ENCODE measurements around the gene GNAI2.
A peak's percentile ranks its signal among the peaks of the same experiment; 100 is the strongest.
"Not testable (repeated sequence)": the region's sequence is repeated elsewhere in the genome, so short reads cannot be mapped to it uniquely, and the experiment has no call there.

GNAI2 gene

DNA sequence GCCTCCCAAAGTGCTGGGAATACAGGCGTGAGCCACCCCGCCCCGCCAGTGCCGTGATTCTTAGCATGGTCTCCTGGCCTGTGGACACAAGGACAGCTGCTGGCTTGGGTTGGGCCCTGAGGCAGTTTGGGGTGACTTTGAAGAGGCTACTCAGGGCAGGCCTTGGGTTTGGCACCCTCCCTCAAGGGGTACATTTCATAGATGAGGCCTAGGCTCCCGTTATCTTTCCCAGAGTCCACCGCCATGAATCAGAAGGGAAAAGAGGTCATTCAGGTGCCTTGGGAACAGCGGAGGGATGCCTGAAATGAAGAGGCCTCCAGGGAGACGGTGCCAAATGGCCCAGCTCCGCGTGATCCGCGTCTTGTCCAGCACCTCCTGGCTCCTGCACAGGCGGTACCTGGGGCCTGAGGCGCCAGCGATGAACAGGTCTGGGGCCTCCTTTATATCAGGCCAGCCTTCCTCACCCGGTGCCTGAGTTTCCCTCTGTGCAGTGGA is 9.3 kb downstream of the GNAI2 start:
- DNase-seq (ENCODE audit: low read depth) = no peak

DNA sequence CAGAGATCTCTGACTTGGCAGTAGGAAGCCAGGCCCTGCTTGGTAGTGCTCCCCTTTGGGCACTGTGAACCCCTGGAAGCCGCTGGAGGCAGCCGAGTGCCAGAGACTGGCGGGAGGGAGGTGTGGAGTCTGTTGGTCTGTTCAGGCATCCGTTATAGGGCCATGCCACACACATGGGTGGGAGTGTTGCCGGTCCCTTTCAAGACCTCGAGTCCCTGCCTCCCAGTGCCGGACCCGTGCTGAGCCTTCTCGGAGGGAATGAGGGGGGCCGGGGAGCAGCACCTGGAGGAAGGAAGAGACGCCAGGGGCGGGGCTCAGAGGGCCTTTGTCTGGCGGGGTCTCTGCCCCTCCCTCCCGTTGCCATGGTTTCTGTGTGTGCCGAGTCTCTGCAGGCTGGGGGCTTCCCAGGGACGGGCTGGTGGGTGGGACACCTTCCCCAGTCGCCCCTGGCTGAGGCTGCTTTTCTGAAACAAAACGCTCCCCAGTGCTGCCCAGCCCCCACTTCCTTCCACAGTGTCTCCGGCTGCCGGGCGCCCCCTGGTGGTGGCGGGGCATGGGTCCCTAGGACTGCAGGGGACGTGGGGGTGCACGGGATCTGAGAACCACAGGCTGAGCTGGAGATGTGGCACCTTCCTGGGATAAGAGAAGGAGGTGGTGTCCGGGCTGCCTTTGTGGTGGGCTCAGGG is 10.0 kb downstream of the GNAI2 start:
- DNase-seq (ENCODE audit: low read depth) = peak; percentile 91

DNA sequence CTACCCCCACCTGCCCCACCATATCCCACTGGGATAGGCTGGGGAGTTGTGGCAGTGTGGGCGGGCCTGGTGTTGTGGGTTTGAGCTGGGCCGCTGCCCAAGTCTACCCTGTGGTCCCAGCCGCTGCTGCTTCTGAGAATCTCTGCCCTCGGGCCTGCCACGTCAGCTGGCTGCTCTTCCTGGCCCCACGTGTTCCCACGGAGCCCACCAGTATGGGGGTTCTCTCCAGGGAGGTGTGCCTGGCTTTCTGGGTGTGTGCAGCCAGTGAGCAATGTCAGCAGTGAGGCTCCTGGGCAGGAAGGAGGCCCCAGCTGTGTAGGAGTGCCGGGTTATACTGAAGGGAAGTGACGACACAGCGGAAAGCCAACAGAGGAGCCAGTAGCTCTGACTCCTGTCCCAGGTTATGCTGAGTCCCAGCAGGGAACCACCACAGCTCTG is 10.5 kb downstream of the GNAI2 start:
- peak; percentile 80 for DNase-seq (ENCODE audit: low read depth)

DNA sequence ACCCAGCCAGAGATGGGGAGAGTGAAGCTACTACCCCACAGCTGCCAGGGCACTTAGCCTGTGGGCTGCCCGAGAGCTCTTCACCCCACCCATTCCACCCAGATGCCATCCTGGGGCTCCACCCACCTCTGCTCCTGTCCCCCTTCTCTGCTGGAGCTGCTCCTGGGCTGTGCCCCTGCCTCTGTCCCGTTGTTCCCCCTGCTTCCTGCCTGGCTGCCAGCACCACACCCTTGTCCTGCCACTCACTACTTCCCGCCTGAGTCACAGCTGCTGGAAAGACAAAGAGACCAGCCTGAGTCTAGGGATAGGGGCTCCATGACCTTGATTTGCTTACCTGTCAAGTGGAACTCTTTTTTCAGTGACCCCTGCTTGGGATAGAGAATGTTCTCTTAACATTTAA is 12.4 kb downstream of the GNAI2 start:
- DNase-seq (ENCODE audit: low read depth) = no peak

DNA sequence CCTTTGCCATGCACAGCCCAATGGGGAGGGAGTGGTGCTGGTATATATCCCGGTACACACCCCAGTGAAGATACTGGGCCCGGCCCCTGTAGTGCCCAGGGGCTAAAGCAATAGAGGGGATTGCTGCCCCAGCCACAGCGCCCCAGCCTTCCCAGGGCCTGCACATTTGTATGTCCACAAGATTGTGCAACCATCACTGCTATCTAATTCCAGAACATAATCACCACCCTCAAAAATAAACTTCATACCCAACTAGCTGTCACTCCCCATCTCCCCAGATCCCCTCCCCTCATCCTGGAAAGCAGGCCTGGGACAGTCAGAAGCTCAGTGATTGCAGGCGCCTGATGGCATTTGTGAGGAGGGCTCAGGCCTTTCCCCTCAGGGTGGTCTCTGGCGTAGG is 13.5 kb downstream of the GNAI2 start:
- no peak for DNase-seq (ENCODE audit: low read depth)

DNA sequence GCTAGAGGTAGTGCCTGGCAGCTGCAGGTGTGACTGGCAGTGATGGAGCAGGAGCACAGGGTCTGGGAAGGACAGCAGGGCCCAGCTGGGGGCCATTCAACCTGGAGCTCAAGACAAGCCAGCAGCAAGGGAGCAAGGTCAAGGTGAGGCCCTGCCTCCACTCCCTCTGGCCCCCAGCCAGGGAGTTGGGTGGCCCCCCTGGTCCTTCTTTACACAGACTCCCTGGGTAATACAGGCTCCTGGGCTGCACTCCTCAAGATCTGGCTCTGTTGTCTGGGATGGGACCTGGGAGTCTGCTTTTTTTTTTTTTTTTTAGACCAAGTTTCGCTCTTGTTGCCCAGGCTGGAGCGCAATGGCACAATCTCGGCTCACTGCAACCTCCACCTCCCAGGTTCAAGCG is 14.5 kb downstream of the GNAI2 start:
- no peak for DNase-seq (ENCODE audit: low read depth)

DNA sequence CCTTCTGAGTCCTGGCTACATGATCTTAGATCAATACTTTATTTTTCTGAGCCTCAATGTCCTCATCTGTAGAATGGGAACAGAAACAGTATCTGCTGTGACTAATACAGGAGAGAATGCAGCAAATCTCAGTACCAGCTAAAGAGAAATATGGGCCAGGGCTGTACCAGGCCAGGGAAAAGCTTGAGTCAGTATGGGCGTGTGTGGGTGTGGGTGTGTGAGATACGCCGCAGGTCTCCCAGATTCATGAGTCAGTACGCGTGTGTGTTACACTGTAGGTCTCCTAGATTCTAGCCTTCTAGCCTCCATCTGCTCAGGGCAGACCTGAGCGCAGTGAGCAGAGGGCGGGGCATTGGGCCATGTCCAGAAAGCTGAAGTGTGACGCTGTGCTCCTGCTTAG is 15.2 kb downstream of the GNAI2 start:
- DNase-seq (ENCODE audit: low read depth) = no peak

DNA sequence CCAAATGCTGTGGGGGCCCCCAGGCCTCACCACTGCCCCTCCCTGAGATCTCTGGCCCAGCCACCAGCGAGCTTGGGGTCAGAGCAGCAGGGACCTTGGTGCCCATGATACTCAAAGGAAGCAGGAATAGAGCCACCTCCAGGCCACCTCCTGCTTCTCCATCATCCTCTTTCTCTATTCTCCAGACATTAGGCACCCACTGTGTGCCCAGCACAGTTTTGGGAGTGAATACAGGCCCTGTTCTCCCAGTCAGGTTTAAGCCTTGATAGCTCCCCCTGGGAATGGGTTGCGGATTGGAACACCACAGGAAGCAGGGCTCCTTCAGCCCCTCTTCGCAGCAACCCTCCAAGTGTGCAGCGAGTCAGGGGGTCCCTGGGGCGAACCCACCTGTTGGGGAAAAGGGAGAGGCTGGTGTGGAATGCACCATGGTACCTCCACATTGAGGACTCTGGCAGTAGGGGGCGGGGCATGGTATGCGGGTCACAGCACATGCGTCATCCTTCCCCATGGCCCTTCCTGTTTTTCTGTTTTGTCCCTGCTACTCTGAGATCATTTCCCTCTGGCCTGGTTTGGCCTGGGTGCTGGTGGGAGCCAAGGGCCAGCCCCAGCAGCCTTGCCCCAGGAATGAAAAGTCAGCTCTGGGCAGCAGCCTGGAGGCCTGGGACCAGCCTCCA is 18.7 kb downstream of the GNAI2 start:
- DNase-seq (ENCODE audit: low read depth) = no peak

DNA sequence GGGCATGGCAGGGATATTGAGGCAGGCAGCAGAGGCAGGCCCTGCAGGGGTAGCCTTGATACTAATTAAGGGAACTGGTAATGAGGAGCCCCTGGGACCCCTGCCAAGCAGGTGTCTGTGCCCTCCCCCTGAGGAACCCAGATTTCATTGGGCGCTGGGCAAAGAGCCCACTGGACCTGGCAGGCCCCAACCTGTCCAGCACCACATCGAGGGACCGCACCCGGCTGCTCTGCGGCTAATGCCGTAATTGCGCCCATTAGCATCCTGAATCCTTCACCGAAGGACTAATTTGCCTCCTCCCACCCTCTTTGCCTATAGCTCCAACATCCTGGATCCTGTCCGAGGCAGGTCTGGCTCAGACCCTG is 19.2 kb downstream of the GNAI2 start:
- DNase-seq (ENCODE audit: low read depth) = no peak

DNA sequence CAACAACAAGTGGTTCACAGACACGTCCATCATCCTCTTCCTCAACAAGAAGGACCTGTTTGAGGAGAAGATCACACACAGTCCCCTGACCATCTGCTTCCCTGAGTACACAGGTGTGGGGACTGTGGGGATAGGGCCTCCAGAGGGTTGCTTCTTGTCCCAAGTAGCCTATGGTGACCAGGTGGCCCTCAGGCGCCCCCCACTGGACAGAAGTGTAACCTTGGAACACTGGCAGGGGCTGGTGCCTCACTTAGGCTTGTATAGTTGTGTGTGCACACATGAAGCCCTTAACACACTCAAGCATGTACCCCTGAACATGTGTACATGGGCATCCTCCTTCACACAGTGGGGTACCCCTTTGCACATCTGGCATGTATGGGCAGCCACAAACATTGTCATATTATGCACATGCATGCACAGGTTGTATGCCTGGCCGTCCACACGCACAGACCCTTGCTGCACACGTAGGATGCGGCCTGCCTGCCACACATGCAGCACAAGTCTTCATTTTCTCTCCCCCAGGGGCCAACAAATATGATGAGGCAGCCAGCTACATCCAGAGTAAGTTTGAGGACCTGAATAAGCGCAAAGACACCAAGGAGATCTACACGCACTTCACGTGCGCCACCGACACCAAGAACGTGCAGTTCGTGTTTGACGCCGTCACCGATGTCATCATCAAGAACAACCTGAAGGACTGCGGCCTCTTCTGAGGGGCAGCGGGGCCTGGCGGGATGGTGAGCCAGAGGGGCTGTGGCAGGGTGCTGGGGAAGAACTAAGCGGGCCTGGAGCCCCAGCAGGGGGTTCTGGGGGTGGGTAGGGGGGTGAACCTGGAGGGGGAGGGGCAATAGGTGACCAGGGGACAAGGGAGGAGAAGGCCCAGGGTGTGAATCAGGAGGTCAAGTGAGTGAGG is 21.2 kb downstream of the GNAI2 start:
- DNase-seq (ENCODE audit: low read depth) = no peak

DNA sequence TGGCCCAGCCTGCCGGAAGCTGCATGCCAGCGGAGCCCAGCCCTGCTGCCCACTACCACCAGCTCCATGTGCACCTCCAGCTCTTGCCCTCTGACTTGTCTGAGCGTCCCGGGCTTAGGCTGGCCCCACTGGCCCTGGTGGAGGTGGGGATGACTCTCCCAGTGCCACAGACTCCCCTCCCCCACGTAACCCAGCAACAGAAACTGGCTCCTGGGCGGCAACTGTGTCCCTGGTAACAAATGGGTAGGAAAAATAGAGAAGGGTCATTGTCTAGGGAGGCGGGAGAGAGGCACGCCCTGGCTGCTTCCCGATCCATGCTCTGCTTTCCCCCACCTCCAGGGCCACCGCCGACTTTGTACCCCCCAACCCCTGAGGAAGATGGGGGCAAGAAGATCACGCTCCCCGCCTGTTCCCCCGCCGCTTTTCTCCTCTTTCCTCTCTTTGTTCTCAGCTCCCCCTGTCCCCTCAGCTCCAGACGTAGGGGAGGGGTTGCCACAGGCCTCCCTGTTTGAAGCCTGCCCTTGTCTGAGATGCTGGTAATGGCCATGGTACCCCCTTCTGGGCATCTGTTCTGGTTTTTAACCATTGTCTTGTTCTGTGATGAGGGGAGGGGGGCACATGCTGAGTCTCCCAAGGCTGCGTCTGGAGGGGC is 22.2 kb downstream of the GNAI2 start:
- no peak for DNase-seq (ENCODE audit: low read depth)

DNA sequence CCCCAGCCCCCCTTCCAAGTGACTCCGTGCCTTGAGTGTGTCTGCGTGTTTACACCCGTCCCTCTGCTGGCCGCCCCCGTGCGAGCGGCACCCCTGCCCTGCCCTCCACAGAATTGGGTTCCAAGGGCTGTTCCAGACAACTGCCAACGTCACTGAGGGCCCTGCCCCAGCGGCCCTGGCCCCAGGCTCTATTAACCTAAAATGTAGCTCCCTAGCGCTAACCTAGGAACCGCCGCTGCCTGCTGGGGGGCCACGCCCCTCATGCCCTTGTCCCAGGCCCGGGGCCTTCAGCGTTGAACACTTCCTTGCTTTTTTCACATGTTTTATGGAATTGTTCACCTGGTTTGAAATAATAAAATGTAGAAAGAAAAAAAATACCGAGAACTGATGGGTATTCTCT is 23.0 kb downstream of the GNAI2 start:
- DNase-seq (ENCODE audit: low read depth) = no peak

DNA sequence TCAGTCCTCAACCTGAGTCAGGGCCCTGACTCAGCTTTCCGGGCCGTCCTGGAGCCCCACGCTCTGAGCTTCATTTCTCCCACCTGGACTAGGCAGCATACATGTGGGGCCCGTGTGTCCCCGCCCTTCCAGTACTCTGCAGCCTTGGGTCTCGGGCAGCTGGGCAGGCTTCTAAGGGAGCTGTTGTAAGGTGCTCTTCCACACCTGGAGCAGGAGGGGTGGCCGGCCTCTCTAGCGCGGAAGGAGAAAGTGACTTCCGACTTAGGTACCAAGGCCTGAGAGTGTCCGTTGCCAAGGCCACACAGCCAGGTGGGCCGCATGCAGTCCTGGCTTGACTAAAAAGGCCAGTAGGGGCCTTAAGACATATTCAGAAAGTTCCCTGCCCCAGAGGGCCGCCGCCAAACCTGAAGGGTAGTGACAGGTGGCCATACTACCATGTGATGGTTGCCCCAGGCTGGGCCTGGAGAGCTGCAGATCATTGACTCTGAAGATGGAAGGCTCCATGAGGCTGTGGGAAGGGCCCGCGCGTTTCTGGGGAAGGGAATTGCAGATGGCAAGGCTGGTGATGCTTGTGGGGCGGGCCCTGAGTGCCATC is 23.5 kb downstream of the GNAI2 start:
- DNase-seq (ENCODE audit: low read depth) = no peak

DNA sequence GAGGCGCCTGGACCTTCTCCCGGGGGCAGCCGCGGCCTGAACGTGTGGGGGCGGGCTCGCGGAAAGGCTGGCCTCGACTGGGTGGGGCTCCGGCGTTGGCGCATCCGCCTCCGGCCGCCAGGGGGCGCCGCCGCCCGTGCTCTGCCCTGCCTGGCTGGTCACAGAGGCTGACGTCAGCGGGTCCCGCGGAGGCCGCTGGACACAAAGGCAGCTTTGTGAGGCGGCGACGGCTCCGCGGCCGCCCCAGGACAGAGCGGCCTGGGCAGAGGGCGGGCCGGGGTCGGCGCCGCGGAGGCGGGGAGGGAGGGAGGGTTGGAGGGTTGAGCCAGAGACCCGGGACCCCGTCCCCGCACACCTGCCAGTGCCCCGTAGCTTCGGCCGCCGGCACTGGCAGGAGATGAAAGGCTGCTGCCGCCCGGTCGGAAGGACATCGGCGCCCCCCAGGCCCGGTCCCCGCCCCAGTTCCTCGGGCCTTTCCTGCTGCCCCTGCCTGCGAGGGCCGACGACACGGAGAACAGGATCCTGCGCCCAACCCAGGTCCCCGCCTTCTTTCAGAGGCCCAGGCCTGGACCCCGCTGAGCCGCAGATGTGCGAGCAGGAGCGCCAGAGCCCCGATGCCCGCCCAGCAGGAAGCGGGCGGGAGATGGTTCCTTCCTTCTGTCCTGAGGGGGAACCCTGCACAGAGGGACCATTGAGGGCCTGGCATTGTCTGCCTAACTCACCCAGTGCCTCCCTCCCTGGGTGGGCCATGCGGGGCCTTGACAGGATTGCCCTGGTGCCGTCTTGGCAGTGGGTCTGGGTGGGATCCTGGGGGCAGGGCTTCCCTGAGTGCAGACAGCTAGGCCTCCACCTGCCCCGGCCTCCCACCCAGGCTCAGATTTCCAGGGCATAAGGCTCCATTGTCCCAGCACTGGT is 24.3 kb downstream of the GNAI2 start:
- peak; percentile 82 for DNase-seq (ENCODE audit: low read depth)

DNA sequence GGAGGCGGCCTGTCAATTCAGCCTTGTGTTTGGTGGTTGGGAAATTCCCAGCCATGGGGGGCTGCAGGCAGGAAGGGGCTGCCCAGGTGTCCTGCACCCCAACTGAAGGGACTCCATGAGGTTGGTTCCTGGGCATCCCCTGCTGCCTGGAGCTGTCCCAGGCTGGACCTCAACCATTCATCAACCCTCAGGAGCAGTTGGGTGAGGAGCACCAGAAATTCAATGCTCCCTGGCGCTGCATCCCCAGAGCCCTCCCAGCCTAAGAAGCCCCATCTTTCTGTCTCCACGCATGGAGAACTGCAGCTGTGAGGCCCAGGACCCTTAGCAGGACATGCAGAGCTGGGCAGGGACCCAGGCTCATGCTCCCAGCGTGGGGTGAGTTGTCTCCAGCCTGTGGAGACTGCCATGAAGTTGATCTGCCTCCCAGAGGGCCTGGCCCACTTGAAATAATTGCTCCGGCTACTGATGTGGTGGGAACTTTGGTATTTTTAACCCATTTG is 25.0 kb downstream of the GNAI2 start:
- DNase-seq (ENCODE audit: low read depth) = no peak

DNA sequence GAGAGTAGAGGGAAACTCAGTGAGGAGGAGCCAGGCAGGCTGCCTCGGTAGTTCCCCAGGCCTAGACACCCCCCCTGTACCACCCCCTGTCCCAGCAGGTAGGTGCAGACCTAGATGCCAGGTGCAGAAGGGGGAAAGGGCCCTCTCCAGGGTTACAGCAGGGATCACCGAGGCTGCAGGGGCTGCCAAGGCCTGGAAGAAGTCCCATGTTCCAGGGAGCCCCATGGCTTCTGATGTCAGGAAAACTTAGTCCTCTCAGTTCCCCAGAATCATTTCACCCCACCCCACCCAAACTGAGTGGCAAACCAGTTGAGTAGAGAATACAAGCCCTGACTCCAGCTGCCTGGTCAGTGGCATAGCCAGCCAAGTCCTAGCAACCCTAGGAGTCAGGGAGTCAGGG is 25.5 kb downstream of the GNAI2 start:
- no peak for DNase-seq (ENCODE audit: low read depth)

DNA sequence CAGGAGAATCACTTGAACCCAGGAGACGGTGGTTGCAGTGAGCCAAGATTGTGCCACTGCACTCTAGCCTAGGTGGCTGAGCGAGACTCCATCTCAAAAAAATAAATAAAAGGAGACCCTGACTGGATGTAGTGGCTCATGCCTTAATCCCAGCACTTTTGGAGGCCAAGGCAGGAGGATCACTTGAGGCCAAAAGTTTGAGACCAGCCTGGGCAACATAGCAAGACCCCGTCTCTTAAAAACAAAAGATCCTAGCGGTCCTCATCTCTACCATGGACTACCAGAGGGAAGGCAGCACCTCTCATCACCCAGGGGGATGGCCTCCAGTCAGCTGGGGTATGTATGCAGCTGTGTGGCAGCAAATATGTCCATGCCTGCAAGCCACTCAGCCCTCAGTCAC is 26.2 kb downstream of the GNAI2 start:
- not testable (repeated sequence) for DNase-seq (ENCODE audit: low read depth)

DNA sequence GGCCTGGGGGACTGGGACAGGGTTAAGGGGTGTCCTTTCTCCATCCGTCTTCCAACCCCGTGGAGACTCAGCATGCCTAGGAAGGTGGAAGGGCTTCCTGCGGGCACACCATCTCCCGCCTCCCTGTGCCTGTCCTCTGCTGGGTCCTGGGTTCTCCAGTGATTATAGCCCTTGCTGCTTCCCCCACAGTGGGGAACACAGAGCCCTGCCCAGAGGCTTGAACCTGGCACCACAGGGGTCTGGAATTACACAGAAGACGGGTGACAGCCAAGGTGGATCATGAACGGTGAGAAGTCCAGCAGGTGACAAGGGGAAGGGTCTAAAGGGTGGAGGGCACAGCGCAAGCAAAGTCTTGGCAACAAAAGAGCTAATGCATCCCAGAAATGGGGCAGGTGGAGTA is 26.8 kb downstream of the GNAI2 start:
- no peak for DNase-seq (ENCODE audit: low read depth)

DNA sequence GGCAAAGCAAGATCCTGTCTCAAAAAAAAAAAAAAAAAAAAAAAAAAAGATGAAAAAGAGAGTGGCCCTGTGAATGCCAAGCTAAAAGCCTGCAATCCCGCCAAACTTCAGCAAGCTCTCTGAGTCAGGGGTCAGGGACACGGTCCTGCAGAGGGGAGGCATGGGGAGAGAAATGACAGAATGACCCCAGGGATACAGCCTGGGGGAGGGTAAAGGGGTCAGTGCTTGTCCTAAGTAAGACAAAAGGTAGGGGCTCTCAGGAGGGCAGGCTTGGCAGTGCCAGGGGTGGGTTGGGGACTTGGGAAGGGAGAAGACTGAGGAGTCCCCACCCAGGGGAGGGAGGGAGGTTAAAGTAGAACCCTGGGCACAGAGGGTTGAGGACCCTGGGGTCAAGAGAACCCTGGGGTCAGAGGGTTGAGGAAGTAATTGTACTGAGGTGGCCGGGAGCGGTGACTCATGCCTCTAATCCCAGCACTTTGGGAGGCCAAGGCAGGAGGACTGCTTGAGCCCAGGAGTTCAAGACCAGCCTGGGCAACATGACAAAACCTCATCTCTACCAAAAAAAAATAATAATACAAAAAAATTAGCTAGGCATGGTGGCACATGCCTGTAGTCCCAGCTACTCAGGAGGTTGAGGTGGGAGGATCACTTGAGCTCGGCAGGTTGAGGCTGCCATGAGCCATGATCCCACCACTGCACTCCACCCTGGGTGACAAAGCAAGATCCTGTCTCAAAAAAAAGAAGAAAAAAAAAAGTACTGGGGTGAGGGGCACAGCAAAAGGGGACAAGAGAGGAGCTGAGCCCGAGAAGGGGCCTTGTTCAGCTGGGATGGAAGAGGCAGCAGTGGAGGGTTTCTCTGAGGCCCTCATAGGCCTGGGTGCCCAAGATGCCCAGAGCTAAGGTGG is 27.7 kb downstream of the GNAI2 start:
- DNase-seq (ENCODE audit: low read depth) = no peak
